Panc1 (cell line): ENCODE measurements around the gene BNIP5. TPM values are rescaled to one million over a fixed set of nuclear protein-coding genes. Genes with fewer than 3 reads are reported as not detected.
"Not testable (repeated sequence)": the region's sequence is repeated elsewhere in the genome, so short reads cannot be mapped to it uniquely, and the experiment has no call there.

Source experiments
- ATAC-seq: fragments of 200-7000 bp; cut with Tn5 transposase; 2 replicates; pipeline ENCODE4 v1.9.1; 2020; ENCODE audit warnings: mild to moderate bottlenecking, moderate library complexity
- BruUV-seq: library from RNA; stranded (reverse); fragments of 400-500 nt; replicated peaks from 2 replicates; lab custom pipeline; 2021; lab: Mats Ljungman, UMichigan
- CTCF ChIA-PET: fragments of 300-600 bp; sonication (Branson Sonifier 250); formaldehyde crosslinking; loops from one replicate; lab custom pipeline; 2022; ENCODE audit warnings: antibody characterized with exemption; lab: Charles Lee
- POLR2A ChIA-PET: fragments of 300-600 bp; sonication (Branson Sonifier 250); formaldehyde crosslinking; loops from one replicate; lab custom pipeline; 2022; ENCODE audit warnings: antibody characterized with exemption; lab: Charles Lee
- DNase-seq: peaks from one replicate; pipeline ENCODE4 v3.0.0-alpha.2; 2010; ENCODE audit warnings: low read depth, low spot score
- H3K27ac ChIP-seq: 2 replicates; pipeline ENCODE4 v1.5.1; 2011; ENCODE audit warnings: mild to moderate bottlenecking, low read length, inconsistent platforms
- H3K27me3 ChIP-seq: fragments of 200-500 bp; sonication (Bioruptor generic); 2 replicates; pipeline ENCODE4 v1.6.0; 2014; ENCODE audit warnings: low read length, inconsistent platforms; ENCODE audit not compliant: control insufficient read depth, insufficient read depth
- H3K36me3 ChIP-seq: fragments of 200-500 bp; sonication (Bioruptor generic); 2 replicates; pipeline ENCODE4 v1.5.1; 2014; ENCODE audit warnings: inconsistent platforms, mild to moderate bottlenecking, low read length, moderate library complexity; ENCODE audit not compliant: control insufficient read depth, insufficient read depth
- H3K4me1 ChIP-seq: 2 replicates; pipeline ENCODE4 v1.5.1; 2011; ENCODE audit warnings: inconsistent platforms, mild to moderate bottlenecking, low read length, moderate library complexity; ENCODE audit not compliant: control insufficient read depth, insufficient read depth
- H3K4me3 ChIP-seq, 2 experiments: 2 replicates each; pipeline ENCODE4 v1.5.1; 2011 to 2012; ENCODE audit warnings: low read depth in 2 of 2, low read length in 2 of 2, mild to moderate bottlenecking in 2 of 2, inconsistent platforms in 1 of 2, moderate library complexity in 1 of 2
- H3K9me3 ChIP-seq: fragments of 200-500 bp; sonication (Bioruptor generic); 2 replicates; pipeline ENCODE4 v1.5.1; 2014; ENCODE audit warnings: low read depth, mild to moderate bottlenecking, inconsistent platforms, low read length, moderate library complexity; ENCODE audit not compliant: control insufficient read depth, insufficient read depth
- POLR2AphosphoS5 ChIP-seq: IDR thresholded peaks from 2 replicates; pipeline ENCODE4 v1.6.1; 2012; ENCODE audit warnings: mild to moderate bottlenecking, low read depth, low read length, moderate library complexity
- SIN3A ChIP-seq: IDR thresholded peaks from 2 replicates; pipeline ENCODE4 v1.6.1; 2012; ENCODE audit warnings: low read depth, mild to moderate bottlenecking, low read length, moderate library complexity, borderline replicate concordance; ENCODE audit not compliant: insufficient read depth
- TCF7L2 ChIP-seq: IDR thresholded peaks from 2 replicates; pipeline ENCODE4 v1.6.1; 2011; ENCODE audit warnings: mild to moderate bottlenecking, low read depth, low read length, inconsistent platforms
- in situ Hi-C: cut with HindIII; loops from 2 replicates; pipeline ENCODE4 v1.10.0; 2016; ENCODE audit warnings: low sequenced_read_pairs, low pct_unique_long_range_greater_than_20kb
- intact Hi-C: fragments of 100-400 bp; cut with micrococcal nuclease; formaldehyde crosslinking; loops from one replicate; pipeline ENCODE4 v1.10.0; 2022; ENCODE audit not compliant: unreplicated experiment
- total RNA-seq: library from RNA; stranded (reverse); gene quantifications from one replicate; pipeline ENCODE4 v1.2.1, GENCODE V29; 2021; ENCODE audit not compliant: unreplicated experiment
- TF ChIP-seq, protein P1 (sequence below): fragments of 450-650 bp; IDR thresholded peaks from 2 replicates; pipeline ENCODE4 v1.5.1; 2017; ENCODE audit warnings: mild to moderate bottlenecking
- TF ChIP-seq, protein P2 (sequence below), 2 experiments: IDR thresholded peaks; 2 replicates each; pipeline ENCODE4 v1.6.1; 2011 to 2012; ENCODE audit warnings: low read depth in 2 of 2, control low read depth in 1 of 2, low read length in 1 of 2, mild to moderate bottlenecking in 1 of 2, moderate library complexity in 1 of 2; ENCODE audit not compliant: insufficient read depth in 1 of 2

The BNIP5 gene
- total RNA-seq, 1 experiment from 2014 or later = not detected

GRCh38 chr6:36339146-36339545, 2.5 kb upstream of the BNIP5 start:
- intact Hi-C loops (no loop called here), in situ Hi-C loops (no loop called here)
- BruUV-seq = no TSS peak
- peaks cover 15% of the 10 kb centered on the region for H3K4me1 ChIP-seq
- no peak overlapping the region for H3K27ac ChIP-seq
- H3K36me3 ChIP-seq = no peaks in the 10 kb centered on the region
- DNase-seq = no peak
- no peak for ATAC-seq
- TF ChIP-seq POLR2AphosphoS5 (no peak), TCF7L2 (no peak), SIN3A (no peak)
- TF ChIP-seq, protein P1, sequence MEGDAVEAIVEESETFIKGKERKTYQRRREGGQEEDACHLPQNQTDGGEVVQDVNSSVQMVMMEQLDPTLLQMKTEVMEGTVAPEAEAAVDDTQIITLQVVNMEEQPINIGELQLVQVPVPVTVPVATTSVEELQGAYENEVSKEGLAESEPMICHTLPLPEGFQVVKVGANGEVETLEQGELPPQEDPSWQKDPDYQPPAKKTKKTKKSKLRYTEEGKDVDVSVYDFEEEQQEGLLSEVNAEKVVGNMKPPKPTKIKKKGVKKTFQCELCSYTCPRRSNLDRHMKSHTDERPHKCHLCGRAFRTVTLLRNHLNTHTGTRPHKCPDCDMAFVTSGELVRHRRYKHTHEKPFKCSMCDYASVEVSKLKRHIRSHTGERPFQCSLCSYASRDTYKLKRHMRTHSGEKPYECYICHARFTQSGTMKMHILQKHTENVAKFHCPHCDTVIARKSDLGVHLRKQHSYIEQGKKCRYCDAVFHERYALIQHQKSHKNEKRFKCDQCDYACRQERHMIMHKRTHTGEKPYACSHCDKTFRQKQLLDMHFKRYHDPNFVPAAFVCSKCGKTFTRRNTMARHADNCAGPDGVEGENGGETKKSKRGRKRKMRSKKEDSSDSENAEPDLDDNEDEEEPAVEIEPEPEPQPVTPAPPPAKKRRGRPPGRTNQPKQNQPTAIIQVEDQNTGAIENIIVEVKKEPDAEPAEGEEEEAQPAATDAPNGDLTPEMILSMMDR = no peak
- TF ChIP-seq, protein P2, sequence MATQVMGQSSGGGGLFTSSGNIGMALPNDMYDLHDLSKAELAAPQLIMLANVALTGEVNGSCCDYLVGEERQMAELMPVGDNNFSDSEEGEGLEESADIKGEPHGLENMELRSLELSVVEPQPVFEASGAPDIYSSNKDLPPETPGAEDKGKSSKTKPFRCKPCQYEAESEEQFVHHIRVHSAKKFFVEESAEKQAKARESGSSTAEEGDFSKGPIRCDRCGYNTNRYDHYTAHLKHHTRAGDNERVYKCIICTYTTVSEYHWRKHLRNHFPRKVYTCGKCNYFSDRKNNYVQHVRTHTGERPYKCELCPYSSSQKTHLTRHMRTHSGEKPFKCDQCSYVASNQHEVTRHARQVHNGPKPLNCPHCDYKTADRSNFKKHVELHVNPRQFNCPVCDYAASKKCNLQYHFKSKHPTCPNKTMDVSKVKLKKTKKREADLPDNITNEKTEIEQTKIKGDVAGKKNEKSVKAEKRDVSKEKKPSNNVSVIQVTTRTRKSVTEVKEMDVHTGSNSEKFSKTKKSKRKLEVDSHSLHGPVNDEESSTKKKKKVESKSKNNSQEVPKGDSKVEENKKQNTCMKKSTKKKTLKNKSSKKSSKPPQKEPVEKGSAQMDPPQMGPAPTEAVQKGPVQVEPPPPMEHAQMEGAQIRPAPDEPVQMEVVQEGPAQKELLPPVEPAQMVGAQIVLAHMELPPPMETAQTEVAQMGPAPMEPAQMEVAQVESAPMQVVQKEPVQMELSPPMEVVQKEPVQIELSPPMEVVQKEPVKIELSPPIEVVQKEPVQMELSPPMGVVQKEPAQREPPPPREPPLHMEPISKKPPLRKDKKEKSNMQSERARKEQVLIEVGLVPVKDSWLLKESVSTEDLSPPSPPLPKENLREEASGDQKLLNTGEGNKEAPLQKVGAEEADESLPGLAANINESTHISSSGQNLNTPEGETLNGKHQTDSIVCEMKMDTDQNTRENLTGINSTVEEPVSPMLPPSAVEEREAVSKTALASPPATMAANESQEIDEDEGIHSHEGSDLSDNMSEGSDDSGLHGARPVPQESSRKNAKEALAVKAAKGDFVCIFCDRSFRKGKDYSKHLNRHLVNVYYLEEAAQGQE (IDR thresholded peaks at IDR 0.05; ENCODE audit: insufficient read depth in 1 of 2, low read depth in 2 of 2, low read length in 1 of 2) = no peak
- H3K9me3 ChIP-seq = no peaks in the 10 kb centered on the region
- ChIA-PET POLR2A (no interaction called here), CTCF (interaction anchor here (0.5 kb wide), 1 partner anchor 34 kb away, joined by 4 read pairs; no protein-coding TSS in a partner anchor)
- H3K27me3 ChIP-seq = peaks cover 16% of the 10 kb centered on the region
- no peak overlapping the region for H3K4me3 ChIP-seq

DNA sequence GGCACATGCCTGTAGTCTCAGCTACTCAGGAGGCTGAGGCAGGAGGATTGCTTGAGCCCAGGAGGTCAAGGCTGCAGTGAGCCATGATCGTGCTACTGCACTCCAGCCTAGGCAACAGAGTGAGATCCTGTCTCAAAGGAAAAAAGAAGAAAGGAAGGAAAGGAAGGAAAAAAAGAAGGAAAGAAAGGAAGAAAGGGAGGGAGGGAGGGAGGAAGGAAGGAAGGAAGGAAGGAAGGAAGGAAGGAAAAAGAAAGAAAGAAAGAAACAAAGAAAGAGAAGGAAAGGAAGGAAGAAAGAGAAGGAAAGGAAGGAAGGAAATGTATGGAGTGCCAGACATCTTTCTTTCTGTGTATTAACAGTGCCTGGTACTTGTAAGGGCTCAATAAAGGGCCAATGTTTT, 1.5 kb upstream of the BNIP5 start:
- BruUV-seq, DNase-seq, H3K27ac ChIP-seq, H3K9me3 ChIP-seq, H3K4me3 ChIP-seq, intact Hi-C loops, ATAC-seq, in situ Hi-C loops, H3K36me3 ChIP-seq, CTCF ChIA-PET: not testable (repeated sequence)
- Histone ChIP-seq H3K27me3 (peaks cover 16% of the 10 kb centered on the region), H3K4me1 (peaks cover 15% of the 10 kb centered on the region)
- POLR2A ChIA-PET = interaction anchor here (0.7 kb wide), 2 partner anchors 197 to 260 kb away, joined by 6 to 15 read pairs; no protein-coding TSS in a partner anchor

DNA sequence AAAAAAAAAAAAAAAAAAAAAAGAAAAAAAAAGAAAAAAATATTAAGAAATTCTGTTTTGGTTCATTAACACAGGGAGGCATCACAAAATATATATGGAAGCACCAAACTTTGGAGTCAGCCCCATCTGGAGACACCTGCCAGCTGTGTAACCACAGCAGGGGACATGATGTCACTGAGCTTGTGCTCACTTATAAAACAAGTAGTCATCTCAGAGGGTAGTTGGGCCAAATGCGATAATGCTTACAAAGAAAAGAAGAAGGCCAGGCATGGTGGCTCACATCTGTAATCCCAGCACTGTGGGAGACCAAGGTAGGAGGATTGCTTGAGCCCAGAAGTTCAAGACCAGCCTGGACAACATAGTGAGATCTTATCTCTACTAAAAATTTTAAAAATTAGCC, 1.1 kb upstream of the BNIP5 start:
- in situ Hi-C loops = no loop called here
- TF ChIP-seq, protein P1 = no peak
- TF ChIP-seq TCF7L2 = no peak
- TF ChIP-seq, protein P2 (IDR thresholded peaks at IDR 0.05; ENCODE audit: insufficient read depth in 1 of 2, low read depth in 2 of 2, low read length in 1 of 2) = no peak
- no peak for TF ChIP-seq SIN3A
- TF ChIP-seq POLR2AphosphoS5 = no peak
- BruUV-seq = no TSS peak
- Histone ChIP-seq H3K36me3 (no peaks in the 10 kb centered on the region), H3K9me3 (no peaks in the 10 kb centered on the region), H3K27me3 (peaks cover 16% of the 10 kb centered on the region), H3K4me1 (peaks cover 15% of the 10 kb centered on the region), H3K4me3 (no peak overlapping the region), H3K27ac (no peak overlapping the region)
- POLR2A ChIA-PET = interaction anchor here (0.7 kb wide), 2 partner anchors 197 to 261 kb away, joined by 6 to 15 read pairs; no protein-coding TSS in a partner anchor
- DNase-seq (no peak), ATAC-seq (no peak)
- CTCF ChIA-PET = interaction anchor here (0.7 kb wide), 1 partner anchor 29 kb away, joined by 5 read pairs; no protein-coding TSS in a partner anchor
- intact Hi-C loops = no loop called here
